HG03039 (cell line): ENCODE results near the gene MAP3K5.

Experiments
- ATAC-seq: cut with Tn5 transposase; IDR thresholded peaks from one replicate; pipeline ENCODE4 v1.9.1; 2021; ENCODE audit warnings: mild to moderate bottlenecking, moderate library complexity; ENCODE audit not compliant: unreplicated experiment

Gene MAP3K5

DNA sequence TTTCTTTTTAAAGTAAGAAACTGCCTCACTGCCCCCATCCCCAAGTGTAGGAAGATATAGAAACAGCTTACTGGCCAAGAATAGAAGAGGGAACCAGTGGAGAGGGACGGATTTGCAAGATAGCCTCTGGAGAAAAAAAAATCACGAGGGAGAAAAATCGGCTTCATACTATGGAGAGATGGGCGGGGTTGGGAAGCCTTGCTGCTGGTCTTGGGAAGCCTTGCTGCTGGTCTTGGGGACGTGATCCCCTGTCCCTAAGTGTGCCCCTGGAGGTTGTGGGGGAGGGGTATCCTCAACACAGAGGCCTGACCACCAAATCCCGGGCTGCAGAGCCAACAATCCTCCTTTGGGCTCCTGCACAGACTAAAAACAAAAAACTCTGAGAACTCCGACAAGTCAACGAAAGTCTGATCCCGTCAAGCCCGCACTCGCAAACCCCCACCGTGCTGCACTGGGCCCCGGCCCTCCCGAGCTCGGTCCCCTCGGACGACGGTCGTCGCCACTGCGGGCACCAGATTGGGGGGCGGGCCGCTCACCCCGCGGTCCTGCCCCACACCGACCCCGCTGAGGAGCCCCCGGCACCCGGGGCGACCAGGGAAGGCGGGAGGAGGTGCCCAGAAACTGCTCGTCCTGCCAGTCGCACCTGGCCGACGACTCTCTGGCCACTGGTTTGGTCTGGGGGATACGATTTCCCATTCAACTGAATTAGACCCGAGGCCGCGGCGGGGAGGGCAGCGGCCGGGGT, 242.8 kb downstream of the MAP3K5 start:
- no peak for ATAC-seq

DNA sequence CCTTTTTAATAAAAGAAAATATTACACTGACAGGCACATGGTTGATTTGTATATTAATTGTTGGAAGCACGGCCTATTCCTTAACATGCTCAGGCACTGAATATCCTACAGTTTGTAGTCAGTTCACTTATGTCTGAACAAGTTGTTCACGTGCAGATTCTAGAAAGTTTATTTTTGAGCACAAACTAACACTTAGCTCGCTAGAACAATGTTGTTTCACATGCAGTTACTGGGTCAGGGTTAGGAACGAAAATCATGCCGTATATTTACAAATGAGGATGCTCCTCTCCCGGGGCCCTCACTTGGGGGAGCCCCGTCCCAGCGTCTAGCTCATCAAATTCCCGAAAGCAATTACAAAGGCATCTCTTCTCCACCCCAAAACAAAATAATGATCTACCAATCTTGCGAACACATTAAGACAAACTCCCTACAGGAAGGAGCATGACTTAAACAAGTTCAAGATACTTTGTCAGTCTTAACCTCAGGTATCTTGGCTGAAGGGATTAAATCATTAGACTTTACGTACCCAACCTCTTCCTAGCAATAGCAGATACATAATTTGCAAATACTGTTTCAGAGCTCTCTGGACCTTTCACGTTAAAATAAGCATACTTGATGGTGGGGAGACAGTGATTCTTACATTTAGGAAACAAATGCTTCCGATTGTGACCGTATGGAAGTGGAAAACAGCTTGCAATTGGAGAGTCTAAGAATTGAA, 243.5 kb downstream of the MAP3K5 start:
- no peak for ATAC-seq

GRCh38 chr6:136547871-136548270, 244.4 kb downstream of the MAP3K5 start:
- ATAC-seq = no peak

DNA sequence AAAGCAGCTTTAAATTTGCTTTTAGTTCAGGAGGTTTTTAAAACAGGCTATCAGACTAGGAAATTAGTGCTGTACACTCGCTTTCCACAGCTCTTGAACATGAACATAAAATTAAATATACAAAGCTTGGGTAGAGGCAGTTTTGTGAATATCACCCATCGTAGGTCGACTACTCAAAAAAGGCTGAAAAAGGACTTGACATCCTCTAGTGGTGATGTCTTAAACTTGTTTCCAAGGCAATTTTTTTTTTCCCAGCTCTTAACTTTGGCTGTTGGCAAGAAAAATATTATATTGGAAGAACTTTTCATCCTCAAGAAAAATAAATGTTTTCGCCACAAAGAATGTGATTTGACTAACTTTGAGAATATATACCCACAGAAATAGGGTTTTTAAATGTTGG, 244.9 kb downstream of the MAP3K5 start:
- no peak for ATAC-seq

- no peak for ATAC-seq
Observed at GRCh38 chr6:136546331-136546730, 245.9 kb downstream of the MAP3K5 start.

- ATAC-seq = no peak
Observed at GRCh38 chr6:136544326-136544725, 248.0 kb downstream of the MAP3K5 start.

DNA sequence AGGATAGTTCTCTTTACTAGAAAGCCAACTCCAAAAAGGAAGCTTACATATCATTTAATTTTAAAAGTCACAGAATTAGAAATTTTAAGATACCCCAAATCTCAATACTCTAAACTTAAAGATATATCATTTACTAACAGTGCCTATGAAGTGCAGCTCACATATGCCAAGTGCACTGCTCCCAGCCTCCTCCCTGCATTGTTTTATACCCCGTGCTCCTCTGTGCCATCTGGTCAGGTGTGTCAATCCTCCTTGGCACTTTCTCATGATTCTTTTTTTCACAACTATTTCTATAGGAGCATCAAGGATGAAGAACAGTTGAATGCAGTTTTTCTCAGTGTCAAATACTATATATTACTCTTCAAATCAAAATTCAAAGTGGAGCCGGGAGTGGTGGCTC, 250.9 kb downstream of the MAP3K5 start:
- ATAC-seq = no peak

DNA sequence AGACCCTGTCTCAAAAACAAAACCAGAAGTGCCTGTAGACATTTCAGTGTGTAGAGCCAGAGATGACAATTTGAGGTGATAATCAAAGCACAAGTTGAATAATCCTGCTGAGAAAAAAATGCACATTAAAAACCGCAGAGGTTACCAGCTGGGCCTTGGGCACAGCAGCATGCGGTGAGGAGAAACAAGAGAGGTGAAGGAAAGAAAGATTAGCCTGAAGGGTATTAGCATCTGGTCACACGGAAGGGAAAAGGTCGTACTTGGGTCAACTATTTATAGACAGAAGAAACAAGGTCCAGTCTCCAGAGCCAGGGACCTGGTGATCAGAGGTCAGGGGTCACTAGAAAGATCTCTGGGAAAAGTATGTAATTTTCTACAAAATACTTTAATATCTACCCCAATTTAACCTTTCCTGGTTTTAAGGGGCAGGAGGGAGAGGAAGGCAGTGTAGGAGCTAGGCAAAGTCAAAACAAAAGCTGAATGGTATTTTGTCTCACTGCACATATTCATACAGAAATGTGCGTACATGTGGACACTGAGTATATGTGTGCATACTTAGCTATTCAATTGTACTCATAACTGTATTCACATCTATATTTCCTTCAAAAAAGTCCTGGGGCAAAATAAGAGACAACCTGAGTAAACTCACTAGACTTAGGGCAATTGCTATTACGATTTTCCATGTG, 252.2 kb downstream of the MAP3K5 start:
- ATAC-seq = no peak

- ATAC-seq = no peak
Observed at GRCh38 chr6:136538836-136539235, 253.4 kb downstream of the MAP3K5 start.

GRCh38 chr6:136535880-136536650, 256.2 kb downstream of the MAP3K5 start:
- no peak for ATAC-seq

DNA sequence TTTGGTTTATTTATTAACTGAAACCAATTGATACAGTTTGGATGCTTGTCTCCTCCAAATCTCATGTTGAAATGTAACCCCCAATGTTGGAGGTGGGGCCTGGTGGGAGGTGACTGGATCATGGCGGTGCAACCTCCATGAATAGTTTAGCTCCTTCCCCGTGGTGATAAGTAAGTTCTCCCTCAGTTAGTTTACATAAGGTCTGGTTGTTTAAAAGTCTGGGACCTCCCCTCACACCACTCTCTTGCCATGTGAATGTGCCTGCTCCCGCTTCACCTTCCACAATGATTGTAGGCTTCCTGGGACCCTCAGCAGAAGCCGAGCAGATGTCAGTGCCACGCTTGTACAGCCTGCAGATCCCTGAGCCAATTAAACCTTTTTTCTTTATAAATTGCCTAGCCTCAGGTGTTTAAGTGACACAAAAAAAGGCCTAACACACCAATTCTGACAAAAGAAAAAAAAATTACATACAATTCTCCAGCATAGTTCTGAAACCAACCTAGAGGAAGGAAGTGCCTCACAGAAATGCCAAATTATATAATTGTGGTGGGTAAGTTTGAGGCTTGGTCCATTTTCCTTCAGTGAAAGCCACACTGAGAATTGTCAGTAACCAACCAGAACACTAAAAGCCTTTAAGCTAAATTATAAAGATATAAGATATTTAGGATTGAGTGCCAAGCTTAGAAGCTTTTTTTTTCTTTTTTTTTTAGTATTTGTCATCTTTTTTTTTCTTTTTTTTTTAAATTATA, 257.1 kb downstream of the MAP3K5 start:
- ATAC-seq = no peak

- no peak for ATAC-seq
Observed at GRCh38 chr6:136534268-136534667, 258.0 kb downstream of the MAP3K5 start.

DNA sequence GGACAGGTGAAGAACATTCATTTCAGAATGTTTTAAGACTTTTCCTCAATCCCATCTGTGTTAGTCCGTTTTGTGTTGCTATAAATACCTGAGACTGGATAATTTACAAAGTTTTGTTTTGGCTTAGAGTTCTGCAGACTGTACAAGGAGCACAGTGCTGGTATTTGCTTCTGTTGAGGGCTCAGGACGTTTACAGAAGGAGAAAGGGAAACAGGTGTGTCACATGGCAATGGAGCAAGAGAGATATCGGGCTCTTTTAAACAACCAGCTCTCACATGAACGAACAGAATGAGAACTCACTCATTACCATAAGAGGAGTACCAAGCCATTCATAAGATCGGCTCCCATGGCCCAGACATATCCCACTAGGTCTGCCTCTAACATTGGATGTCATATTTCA, 258.8 kb downstream of the MAP3K5 start:
- no peak for ATAC-seq

DNA sequence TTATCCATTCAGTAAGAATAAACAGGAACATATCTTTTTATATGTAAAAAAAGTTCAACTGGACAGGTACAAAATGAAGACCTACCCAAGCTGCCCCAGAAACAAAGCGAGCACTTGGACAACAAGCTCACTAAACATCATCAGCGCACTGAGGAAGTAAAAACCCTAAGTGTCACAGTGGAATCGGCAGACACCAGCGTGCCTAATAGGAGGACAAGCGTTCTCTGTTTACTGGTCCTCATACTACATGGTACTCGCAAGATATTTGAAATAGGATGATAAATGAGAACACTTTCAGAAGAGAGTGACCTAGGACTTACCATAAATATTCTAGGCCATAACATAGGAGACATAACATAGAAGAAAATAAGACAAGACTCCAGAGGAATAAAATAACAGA, 260.2 kb downstream of the MAP3K5 start:
- no peak for ATAC-seq

- no peak for ATAC-seq
Observed at GRCh38 chr6:136529710-136530109, 262.6 kb downstream of the MAP3K5 start.

DNA sequence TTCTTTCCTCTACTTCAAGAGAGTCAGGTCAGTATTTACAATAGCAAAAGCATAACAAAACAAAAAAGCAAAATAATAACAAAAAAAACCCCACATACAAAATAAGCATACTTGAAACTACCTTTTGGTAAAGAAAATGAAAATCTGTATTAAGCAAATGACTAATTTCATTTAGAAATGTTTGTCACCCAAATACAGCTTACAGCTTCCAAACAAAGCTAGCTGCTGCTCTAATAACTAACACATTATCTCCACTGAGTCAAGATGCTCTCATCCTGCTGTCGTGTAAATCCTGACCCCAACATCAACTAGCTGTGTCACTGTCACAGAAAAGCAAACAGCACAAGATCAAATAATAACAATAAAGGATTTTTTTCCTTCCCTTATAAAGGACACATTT, 263.8 kb downstream of the MAP3K5 start:
- ATAC-seq = no peak

- no peak for ATAC-seq
Observed at GRCh38 chr6:136527831-136528230, 264.4 kb downstream of the MAP3K5 start.

DNA sequence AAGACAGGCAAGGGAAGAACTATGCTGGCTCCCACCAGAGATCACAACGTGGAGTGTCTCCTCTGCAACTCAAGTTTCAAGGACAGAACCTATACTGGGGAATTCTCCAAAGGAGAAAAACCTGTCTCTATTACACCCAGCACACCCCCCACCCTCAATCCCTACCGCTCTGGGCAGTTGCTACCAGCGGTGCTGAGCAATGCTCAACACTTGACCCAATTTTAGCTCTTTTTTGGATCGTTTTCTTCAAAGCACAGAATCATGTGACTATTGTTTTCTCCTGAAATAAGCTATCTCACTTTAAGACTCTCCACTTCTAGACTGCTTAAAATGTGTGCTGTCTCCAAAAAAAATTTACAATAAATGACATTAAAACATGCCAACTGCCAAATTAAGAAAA, 265.3 kb downstream of the MAP3K5 start:
- no peak for ATAC-seq

- no peak for ATAC-seq
Observed at GRCh38 chr6:136526196-136526930, 265.9 kb downstream of the MAP3K5 start.
